ENCODE data around the gene PLGRKT.
"Not testable (repeated sequence)": the region's sequence is repeated elsewhere in the genome, so short reads cannot be mapped to it uniquely, and the experiment has no call there.

PLGRKT gene, protein sequence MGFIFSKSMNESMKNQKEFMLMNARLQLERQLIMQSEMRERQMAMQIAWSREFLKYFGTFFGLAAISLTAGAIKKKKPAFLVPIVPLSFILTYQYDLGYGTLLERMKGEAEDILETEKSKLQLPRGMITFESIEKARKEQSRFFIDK

DNA sequence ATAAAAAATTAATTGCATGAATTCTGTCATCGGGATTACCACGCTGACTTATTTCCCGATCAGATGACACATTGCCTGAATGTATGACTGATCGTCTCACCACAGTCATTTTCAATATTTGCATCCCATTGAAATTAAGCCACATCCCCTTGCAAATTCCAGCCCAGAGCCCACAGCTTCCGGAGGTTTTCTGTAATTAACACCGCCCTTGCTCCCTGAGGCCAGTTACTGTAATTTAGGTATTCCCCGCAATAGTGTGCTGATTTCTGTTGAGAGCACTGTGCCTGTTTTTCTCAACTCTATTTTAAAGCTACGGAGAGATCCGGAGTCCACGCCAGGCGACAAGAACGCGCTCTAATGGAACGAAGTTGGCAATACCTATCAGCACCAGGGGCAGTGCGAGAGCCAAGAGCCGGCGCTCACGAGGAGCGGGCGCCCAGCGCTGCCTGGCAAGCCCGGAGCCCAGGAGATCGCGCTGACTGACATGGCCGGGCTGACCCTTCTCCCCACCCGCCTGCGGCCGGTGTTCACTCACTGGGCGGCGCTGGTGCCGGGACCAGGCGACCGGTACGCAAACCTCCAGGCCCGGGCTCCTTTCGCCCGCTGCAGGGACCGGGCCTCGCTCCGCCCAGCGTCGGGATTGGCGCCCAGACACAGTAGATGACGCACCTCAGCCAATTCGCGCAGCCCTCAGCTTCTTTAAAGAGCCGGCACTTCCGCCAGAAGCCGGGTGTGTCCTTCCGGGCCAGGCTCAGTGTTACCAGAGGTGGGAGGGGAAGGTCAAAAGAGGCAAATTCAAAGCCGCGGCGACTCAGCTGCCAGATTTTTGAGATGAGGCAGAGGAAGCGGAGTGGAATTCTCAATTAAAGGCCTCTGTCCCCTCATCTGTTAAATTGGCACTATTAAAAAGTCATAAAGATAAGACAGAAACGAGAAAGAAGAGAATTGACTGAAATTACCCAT is at the start of gene PLGRKT:
TSS of gene PLGRKT (minus strand) at position 672 of the 963 bp plus-strand sequence. CDS start 5,948 bp downstream, outside the sequence.
- peak; percentile 96 for DNase-seq

DNA sequence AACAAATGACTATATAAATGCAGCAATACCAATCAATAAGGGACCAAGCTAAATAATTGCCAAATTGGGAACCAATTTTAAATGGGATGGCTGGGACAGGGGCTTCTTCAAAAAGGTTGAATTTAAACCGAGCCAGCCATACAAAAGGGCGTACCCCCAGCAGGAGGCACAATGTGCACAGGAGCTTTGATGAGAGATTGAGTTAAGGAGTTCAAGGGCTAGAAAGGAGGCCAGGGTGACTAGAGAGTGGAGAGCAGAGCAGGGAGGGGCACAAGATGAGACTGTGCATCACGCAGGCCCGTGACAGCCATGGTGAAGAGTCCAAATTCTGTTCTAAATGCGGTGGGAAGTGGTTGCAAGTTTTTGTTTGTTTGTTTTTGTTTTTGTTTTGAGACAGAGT is 49.3 kb upstream of the PLGRKT start:
- DNase-seq: no peak

DNA sequence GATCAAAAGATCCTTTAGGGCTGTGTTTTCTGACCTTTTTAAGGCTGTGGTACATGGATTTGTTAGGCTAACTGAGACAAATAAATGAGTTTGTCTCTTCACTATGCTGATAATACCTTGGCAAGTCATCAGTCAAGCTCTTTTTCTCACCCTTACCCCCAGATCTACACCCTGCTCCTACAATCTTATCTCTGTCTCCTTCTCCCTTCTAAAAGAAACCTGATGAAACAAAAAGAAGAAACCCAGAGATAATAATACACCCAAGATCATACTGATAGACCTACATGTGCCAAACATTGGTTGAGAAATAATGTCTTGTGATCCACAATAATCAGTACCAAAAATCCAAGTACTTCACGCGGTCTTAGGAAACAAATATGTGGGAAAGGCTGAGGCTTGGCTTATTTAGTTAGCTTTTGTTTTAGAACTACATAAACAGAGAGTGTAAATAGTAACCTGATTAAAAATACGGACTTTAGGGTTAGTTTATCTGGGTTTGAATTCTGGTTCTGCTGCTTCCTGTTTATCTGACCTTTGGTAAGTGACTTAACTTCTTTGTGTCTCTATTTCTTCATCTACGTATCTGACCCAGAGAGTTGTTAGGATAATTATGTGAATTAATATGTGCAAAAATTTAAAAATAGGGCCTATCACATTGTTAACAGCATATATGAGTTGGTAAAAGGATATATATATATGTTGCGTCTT is 47.8 kb upstream of the PLGRKT start:
- DNase-seq: no peak

DNA sequence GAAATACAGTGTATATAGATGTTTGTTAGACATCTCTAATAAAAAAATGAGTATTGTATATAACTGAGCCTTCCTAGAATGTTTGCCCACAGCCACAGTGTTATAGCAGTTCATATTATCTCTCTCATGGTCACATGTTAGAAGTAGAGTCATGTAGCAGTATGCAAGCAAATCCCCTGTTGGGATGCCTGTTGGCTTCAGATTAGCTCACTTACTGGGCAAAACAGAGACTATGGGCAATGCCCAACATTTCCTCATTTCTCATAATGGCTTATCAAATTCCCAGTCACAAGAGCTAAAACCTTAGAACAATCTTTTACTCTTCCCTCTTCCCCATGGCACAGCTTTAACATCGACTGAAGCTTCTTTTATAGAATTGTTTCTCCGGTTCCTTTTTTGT is 45.6 kb upstream of the PLGRKT start:
- DNase-seq: no peak

DNA sequence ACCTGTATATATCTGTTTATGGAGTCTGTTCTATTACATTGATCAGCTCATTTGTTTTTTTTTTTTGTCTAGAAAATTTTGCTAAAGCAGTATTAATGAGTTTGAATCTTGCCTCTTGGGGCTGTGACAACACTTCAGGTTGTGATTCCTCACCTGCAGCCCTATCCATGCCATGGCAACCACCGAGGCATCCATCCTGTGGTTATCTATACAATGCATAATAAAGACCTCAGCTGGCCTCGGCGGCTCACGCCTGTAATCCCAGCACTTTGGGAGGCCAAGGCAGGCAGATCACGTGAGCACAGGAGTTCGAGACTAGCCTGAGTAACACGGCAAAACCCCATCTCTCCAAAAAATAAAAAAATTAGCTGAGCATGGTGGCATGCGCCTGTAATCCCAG is 44.5 kb upstream of the PLGRKT start:
- DNase-seq: no peak

DNA sequence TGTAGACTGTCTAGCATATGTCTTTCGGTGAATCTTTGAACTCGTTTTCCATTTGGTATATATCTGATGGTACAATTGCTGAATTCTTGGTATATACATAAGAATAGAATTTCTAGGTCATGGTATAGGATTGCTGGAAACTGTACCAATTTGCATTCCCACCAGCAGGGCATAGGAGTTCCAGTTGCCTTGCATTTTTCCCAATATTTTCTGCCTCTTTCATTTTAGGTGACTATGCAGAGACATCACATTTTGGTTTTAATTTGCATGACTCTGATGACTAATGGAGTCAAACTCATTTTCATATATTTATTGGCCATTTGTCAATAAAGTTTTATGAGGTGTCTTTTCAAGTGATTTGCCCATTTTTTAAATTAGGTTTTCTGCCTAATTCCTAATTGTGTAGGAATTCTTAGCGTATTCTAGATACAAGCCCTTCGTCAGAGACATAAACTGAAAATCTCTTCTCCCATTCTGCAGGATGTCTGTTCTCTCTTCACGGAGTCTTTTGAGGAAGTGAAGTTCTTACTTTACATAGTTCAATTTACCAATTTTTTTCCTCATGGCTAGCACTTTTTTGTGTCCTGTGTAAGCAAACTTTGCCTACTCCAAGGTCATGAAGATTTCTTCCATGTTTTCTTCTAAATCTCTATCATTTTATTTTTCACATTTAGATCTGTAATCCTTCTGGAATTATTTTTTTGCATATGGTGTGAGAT is 43.8 kb upstream of the PLGRKT start:
- no peak for DNase-seq

DNA sequence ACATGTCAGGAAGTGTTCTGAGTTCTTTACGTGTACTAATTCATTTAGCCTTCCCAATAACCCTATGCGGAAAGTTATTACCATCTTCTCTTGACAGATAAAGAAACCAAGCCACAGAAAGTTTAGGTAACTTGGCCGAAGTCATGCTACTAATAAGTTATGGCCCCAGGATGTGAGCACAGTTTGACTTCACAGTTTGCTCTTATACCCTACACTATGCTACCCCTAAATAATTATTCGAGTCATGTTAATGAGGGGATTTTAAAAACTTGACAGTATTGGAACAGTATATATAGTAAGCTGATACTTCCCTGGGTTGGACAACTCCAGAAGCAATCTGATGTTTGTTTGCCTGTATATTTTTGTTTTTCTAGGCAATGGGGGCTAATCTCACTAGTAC is 43.2 kb upstream of the PLGRKT start:
- no peak for DNase-seq

DNA sequence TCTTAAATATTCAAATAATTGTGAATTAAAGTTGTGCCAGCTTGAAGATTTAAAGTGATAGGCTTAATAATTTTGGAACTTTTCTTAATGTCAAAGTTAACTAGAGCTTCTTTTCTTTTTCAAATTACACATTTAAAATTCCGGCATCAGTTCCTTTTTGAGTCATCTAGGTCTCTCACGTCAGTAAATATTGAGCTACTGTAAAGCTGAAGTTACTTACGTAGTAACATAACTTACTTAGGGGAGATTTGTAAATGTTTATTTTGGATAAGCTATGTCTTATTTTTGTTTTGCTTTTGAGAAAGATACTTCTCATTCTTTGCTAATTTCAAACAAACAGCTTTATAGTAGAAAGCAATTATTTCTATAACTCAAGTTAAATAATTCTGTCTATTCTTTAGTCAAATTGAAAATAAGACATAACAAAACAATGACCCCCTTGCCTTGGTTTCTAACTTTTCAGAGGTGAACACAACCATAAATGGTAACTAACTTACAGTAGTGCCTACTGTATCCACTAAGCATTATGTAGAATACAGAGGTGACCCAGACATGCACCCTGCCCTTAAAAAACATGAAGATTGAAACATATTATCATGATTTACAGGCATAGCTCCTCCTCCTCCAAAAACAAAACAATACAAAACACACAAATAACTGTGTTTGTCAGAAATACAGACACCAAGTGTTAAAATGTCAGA is 42.4 kb upstream of the PLGRKT start:
- DNase-seq: no peak

DNA sequence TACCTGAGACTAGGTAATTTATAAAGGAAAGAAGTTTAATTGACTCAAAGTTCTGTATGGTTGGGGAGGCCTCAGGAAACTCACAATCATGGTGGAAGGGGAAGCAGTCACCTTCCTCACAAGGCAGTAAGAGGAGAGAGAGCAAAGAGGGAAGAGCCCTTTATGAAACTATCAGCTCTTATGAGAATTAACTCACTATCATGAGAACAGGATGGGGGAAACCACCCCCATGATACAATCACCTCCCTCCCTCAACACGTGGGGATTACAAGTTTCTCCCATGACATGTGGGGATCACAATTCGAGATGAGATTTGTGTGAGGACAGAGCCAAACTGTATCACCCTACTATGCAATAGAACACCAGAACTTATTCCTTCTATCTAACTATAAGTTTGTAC is 40.5 kb upstream of the PLGRKT start:
- no peak for DNase-seq

DNA sequence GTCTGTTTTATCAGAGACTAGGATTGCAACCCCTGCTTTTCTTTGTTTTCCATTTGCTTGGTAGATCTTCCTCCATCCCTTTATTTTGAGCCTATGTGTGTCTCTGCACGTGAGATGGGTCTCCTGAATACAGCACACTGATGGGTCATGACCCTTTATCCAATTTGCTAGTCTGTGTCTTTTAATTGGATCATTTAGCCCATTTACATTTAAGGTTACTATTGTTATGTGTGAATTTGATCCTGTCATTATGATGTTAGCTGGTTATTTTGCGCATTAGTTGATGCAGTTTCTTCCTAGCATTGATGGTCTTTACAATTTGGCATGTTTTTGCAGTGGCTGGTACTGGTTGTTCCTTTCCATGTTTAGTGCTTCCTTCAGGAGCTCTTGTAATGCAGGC is 37.9 kb upstream of the PLGRKT start:
- not testable (repeated sequence) for DNase-seq

DNA sequence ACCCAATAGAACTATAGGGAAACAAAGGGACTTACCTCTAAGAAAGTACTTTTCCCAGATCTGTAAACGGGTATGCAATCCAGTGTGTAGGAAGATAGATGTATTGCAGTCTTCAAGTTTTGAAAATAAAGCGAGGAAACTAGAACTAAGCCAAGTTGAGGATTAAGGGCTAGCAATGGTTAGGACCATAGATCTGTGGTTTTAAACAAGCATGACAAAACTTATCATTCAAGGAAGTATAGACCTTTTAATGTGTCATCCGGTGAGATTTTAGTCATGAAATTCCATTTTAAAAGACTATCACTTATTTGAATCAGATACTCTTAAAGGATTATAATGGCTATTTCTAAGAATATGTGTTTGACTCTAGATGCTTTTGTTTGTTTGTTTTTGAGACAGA is 33.1 kb upstream of the PLGRKT start:
- DNase-seq: no peak

DNA sequence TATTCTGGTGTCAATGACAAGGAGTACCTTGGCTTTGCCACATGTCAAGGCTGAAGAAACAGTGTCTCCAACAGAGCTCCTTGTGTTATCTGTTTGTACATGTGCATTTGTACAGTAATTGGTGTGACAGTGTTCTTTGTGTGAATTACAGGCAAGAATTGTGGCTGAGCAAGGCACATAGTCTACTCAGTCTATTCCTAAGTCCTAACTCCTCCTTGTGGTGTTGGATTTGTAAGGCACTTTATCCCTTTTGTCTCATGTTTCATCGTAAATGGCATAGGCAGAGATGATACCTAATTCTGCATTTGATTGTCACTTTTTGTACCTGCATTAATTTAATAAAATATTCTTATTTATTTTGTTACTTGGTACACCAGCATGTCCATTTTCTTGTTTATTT is 32.4 kb upstream of the PLGRKT start:
- DNase-seq: no peak

DNA sequence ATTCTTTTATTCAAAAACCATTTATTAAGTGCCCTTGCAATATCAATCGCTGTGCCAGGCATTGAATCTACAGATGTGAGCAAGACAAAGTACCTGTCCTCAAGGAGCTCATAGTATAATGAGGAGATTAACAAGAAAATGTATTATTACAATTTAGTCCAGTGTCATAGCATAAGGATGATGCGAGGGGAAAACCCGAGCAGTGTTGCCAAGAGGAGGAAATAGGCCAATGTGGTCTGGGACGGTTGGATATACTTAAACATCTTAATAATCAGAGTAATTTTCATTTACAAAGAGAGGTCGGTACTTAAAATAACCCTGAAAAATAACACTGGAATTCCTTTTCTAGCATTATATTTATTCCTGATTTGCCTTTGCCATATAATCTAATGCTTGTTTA is 31.1 kb upstream of the PLGRKT start:
- DNase-seq: no peak

DNA sequence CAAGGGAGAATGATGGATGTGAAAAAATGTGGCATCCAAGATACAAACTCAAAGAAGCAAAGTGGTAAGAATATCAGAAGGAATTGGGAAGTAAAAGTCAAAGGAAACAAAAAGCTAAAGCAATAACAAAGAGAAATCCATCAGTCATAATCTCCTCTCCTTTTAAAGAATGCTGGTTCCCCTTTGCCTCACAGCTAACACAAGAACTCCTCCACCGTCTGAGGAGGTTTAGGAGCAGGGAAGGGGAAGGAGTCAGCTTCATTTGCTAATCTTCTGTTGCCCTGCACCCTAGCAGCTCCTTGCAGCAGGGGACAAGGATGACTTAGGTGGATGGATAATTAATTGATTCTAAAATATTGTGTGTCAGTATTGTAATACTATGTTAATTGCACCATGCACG is 29.0 kb upstream of the PLGRKT start:
- DNase-seq: no peak

DNA sequence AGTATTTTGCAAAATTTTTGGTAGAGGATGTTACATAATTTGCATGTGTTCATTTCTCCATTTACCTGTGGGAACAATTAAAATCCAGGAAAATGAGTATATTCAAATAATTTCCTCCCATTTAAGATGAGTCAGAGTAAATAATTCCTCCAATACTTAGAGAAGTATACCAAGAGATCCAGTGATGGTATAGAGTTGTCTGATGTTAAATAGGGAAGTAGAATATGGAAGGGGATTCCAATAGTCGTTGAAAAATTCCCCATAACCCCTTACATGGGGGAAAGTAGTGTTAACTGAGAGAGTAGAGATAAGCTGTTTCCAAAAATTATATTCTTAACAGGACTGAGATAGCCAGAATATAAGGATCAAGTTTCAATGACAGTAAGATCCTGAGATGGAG is 28.3 kb upstream of the PLGRKT start:
- DNase-seq: no peak

DNA sequence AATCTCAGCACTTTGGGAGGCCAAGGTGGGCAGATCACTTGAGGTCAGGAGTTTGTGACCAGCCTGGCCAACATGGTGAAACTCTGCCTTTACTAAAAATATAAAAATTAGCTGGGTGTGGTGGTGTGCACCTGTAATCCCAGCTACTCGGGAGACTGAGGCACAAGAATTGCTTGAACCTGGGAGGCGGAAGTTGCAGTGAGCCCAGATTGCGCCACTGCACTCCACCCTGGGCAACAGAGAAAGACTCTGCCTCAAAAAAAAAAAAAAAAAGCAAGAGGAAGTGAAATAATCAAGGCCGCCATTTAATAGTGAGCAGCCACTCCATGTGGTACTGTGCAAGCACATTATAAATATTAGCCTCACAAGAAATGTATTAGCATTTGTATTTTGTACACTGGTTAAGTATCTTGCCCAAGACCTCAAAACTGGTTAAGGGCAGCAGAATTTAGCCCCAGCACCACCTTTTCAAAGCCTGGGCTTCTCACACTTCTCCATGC is 27.2 kb upstream of the PLGRKT start:
- DNase-seq: not testable (repeated sequence)

DNA sequence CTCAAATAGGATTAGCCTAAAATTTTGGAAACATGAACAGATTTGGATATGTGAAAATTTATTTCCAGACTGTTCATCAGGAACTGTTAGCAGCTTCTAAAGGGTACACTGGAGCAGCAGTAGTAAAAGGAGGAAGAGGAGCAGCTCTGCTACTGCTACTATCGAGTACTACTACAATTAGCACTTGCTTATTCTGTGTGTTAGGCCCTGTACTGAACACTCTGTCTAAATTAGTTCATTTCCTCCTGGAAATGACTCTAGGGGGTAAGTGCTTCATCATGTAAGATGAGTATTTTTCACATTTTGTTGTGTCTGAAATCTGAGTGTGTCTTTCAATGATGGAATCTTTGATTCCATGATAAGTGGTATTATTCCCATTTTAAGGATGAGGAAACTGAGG is 22.4 kb upstream of the PLGRKT start:
- DNase-seq: no peak

DNA sequence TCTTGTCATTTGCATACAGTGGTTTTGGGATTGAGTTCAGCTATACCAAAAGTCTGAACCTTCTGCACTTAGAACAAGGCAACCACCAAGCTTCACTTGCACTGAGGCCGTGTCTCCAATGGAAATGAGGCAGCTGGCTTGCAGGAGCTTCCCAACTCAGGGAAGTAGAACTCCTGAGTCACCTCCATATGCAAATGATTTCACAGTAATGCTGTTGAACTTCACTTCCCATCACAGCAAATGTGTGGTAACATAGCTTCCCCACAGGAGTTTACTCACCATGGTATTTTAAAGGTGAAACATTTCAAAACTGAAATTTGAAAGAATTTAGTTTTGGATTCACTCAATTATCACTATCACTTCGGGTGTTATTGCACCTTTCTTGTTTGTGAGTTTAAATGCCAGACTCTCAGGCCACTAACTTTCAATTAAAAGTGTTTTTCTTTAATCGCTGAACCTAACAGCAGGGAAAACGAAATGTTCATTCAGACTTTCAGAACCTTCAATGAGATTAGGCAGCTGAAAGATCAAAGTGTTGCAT is 21.6 kb upstream of the PLGRKT start:
- DNase-seq: no peak

DNA sequence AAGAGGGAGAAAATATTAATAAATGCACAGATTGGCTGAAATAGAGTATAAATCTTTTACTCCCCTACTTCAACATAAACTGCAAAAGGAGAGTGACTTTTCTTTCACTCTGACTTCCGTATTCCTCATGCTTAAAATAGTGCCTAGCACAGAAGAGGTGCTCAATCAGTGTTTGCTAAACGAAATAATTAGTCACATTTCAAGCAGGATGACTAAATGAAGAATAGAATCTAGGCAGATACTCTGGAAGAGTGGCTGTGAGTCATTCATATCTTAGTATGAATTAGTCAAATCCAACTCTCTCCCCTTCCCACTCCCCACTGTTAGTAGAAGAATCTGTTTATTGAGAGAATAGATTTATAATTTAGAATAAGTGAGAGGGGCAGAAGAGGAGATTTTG is 17.5 kb upstream of the PLGRKT start:
- no peak for DNase-seq

DNA sequence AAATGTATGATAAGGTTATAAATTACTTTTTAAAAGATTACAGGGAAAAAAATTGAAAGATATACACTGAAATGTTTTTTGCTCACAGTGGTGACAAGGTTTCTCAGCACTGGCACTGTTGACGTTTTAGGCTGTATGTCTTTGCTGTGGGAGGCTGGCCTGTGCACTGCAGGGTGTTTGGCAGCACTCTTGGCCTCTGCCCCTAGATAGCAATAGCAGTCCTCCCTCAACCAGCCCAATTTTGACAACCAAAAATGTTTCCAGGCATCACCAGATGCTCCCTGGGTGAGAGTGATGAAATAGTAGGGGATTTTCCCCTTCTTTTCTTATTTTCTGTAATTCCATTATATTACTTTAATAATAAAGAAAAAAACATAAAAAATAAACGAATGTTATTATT is 15.9 kb upstream of the PLGRKT start:
- no peak for DNase-seq

DNA sequence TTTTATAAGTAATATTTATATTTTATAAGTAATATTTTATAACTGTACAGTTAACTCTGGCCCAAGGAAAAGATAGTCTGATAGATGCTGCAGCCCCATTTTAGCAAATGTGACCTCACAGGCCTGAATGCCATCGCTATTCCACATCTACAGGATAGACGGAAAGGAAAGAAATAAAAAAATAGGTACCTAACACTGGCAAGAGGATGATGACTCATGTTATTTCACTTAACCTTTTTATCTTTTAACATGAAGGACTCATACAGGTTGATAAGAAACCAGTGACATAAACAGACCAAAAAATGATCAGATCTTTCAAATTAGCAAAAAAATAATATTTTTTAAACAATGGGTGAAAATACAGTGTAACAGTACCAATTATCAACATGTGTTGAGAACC is 15.3 kb upstream of the PLGRKT start:
- no peak for DNase-seq

DNA sequence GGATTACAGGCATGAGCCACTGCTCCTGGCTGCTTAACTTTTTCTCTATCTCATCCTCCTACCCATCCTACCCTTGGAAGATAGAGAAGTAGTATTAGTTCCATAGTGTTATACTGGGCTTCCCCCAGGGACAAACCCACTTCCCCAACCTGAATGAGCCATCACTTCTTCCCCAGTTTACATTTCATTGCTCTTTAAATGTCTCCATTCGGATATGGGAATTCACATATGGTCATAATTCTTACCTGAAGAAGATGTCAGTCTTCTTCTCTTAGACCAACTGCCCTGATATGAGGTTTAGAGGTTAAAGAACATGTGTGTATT is 14.5 kb upstream of the PLGRKT start:
- DNase-seq: no peak
